Astrocyte of the cerebellum (primary cell): Measurements from ENCODE around the gene PSMC3IP.

ENCODE experiments used
- DNase-seq: peaks from one replicate; pipeline ENCODE4 v3.0.0-alpha.2; 2011; ENCODE audit warnings: low read depth
- H3K4me3 ChIP-seq: 2 replicates; pipeline ENCODE4 v1.5.1; 2011; ENCODE audit warnings: mild to moderate bottlenecking, low read depth, low read length, moderate library complexity
- CTCF ChIP-seq: IDR thresholded peaks from 2 replicates; pipeline ENCODE4 v1.5.1; 2012; ENCODE audit warnings: low read length, low read depth, moderate library complexity, mild to moderate bottlenecking; ENCODE audit errors: missing control alignments
- in situ Hi-C: cut with HindIII; loops from 2 replicates; pipeline ENCODE4 v1.10.0; 2017; ENCODE audit warnings: low sequenced_read_pairs

The PSMC3IP gene

GRCh38 chr17:42565523-42566214 is 11.9 kb downstream of the PSMC3IP start:
- no peak for DNase-seq
- in situ Hi-C loops: no loop called here
- TF ChIP-seq CTCF: no peak
- no peak overlapping the region for H3K4me3 ChIP-seq

- H3K4me3 ChIP-seq: no peak overlapping the region
- TF ChIP-seq CTCF: no peak
- in situ Hi-C loops: no loop called here
- DNase-seq: no peak
Measured at GRCh38 chr17:42564815-42565522, 12.6 kb downstream of the PSMC3IP start.

DNA sequence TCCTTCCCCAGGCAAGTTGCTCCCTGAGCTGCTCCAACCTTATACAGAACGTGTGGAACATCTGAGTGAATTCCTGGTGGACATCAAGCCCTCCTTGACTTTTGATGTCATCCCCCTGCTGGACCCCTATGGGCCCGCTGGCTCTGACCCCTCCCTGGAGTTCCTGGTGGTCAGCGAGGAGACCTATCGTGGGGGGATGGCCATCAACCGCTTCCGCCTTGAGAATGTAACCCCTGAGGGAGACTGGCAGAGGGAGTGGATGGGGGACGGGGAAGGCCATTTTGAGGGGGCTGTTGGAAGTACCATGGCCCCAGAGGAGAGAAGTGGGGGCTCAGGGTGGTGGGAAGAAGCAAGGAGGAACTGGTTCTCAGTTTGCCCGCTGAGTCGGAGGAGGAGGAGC is 13.6 kb downstream of the PSMC3IP start:
- in situ Hi-C loops: no loop called here
- no peak overlapping the region for H3K4me3 ChIP-seq

GRCh38 chr17:42563543-42563942 is 14.0 kb downstream of the PSMC3IP start:
- DNase-seq: no peak
- in situ Hi-C loops: no loop called here
- no peak for TF ChIP-seq CTCF
- H3K4me3 ChIP-seq: no peak overlapping the region

More for the DNA sequence above, 13.6 kb downstream of the PSMC3IP start:
- no peak for DNase-seq
- TF ChIP-seq CTCF: no peak

DNA sequence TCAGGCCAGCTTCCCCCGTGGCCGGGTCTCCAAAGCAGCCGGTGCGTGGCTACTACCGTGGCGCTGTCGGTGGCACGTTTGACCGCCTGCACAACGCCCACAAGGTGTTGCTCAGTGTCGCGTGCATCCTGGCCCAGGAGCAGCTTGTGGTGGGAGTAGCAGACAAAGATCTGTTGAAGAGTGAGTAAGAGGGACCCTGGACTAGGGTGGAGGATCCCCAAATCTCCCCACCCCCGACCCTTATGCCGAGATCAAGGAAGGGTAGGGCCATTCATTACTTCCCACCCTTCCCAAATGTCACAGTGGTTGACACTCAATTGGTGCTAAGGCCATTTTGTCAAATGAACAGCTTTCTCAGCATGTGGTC is 14.4 kb downstream of the PSMC3IP start:
- H3K4me3 ChIP-seq: peak overlapping the region; percentile 68
- no peak for TF ChIP-seq CTCF
- in situ Hi-C loops: no loop called here
- DNase-seq: no peak

DNA sequence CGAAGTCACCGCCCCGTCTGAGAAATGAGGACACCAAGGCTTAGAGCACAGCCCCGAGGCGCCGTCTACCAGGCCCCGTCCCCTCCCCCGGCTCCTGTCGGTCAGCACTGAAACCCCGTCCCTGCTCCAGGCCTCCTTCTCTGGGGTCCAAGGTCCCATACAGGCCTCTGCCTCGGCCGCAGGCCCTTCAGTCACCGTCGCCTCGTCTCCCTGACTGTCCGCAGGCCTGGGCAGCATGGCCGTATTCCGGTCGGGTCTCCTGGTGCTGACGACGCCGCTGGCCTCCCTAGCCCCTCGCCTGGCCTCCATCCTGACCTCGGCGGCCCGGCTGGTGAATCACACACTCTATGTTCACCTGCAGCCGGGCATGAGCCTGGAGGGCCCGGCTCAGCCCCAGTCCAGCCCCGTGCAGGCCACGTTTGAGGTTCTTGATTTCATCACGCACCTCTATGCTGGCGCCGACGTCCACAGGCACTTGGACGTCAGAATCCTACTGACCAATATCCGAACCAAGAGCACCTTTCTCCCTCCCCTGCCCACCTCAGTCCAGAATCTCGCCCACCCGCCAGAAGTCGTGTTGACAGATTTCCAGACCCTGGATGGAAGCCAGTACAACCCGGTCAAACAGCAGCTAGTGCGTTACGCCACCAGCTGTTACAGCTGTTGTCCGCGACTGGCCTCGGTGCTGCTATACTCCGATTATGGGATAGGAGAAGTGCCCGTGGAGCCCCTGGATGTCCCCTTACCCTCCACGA is 15.0 kb downstream of the PSMC3IP start:
- TF ChIP-seq CTCF: no peak
- in situ Hi-C loops: no loop called here
- DNase-seq: no peak
- peak overlapping the region; percentile 68 for H3K4me3 ChIP-seq
